Osteoblast (primary cell): ENCODE measurements around the gene RXRG. TPM values are rescaled to one million over a fixed set of nuclear protein-coding genes. Genes with fewer than 3 reads are reported as not detected.

Source experiments
- DNase-seq: peaks from one replicate; pipeline ENCODE4 v3.0.0; 2011; ENCODE audit warnings: low spot score, mixed read lengths; ENCODE audit not compliant: insufficient read length; ENCODE audit errors: missing footprints
- H2AFZ ChIP-seq: 2 replicates; pipeline ENCODE4 v1.6.0; 2011; ENCODE audit warnings: mild to moderate bottlenecking, low read length
- H3K27ac ChIP-seq: 2 replicates; pipeline ENCODE4 v1.5.1; 2011; ENCODE audit warnings: mild to moderate bottlenecking, low read depth, low read length, moderate library complexity
- H3K27me3 ChIP-seq: 2 replicates; pipeline ENCODE4 v1.6.0; 2012; ENCODE audit warnings: mild to moderate bottlenecking, control low read depth, inconsistent platforms, low read length, moderate library complexity; ENCODE audit not compliant: insufficient read depth
- H3K36me3 ChIP-seq: 2 replicates; pipeline ENCODE4 v1.5.1; 2011; ENCODE audit warnings: mild to moderate bottlenecking, low read length, control low read depth, moderate library complexity; ENCODE audit not compliant: insufficient read depth
- H3K4me1 ChIP-seq: 2 replicates; pipeline ENCODE4 v1.5.1; 2011; ENCODE audit warnings: mild to moderate bottlenecking, low read length, control low read depth, moderate library complexity; ENCODE audit not compliant: insufficient read depth
- H3K4me2 ChIP-seq: 2 replicates; pipeline ENCODE4 v1.6.0; 2011; ENCODE audit warnings: mild to moderate bottlenecking, low read length; ENCODE audit not compliant: insufficient read depth
- H3K4me3 ChIP-seq: fragments of 200-600 bp; sonication (generic); 3 replicates; pipeline ENCODE4 v1.5.1; 2012; ENCODE audit warnings: mild to moderate bottlenecking, low read length, inconsistent platforms; ENCODE audit not compliant: insufficient read depth
- H3K79me2 ChIP-seq: 2 replicates; pipeline ENCODE4 v1.6.0; 2012; ENCODE audit warnings: mild to moderate bottlenecking, low read length, control low read depth, inconsistent platforms; ENCODE audit not compliant: insufficient read depth
- H3K9me3 ChIP-seq: 2 replicates; pipeline ENCODE4 v1.5.1; 2011; ENCODE audit warnings: low read depth, low read length, control low read depth
- H4K20me1 ChIP-seq: 2 replicates; pipeline ENCODE4 v1.6.0; 2012; ENCODE audit warnings: mild to moderate bottlenecking, low read length, control low read depth; ENCODE audit not compliant: insufficient read depth
- CTCF ChIP-seq: IDR thresholded peaks from 2 replicates; pipeline ENCODE4 v1.5.1; 2011; ENCODE audit warnings: mild to moderate bottlenecking, low read depth, low read length, moderate library complexity; ENCODE audit errors: extremely low read depth
- total RNA-seq: library from RNA; depleted of rRNA; stranded (reverse); fragments of >200 nt; gene quantifications from 2 replicates; pipeline ENCODE4 v1.2.3, GENCODE V29; 2012

Gene RXRG
- total RNA-seq, 1 donor, result not detected

GRCh38 chr1:165423136-165423535 lies 21.8 kb downstream of the RXRG start:
- no peak for TF ChIP-seq CTCF
- H2AFZ ChIP-seq, result no peak overlapping the region
- H3K4me1 ChIP-seq, result no peaks in the 10 kb centered on the region
- no peak overlapping the region for H3K27ac ChIP-seq
- H3K36me3 ChIP-seq, result no peaks in the 10 kb centered on the region
- H3K27me3 ChIP-seq, result no peaks in the 10 kb centered on the region
- H3K4me3 ChIP-seq, result no peak overlapping the region
- H4K20me1 ChIP-seq, result no peaks in the 10 kb centered on the region
- no peaks in the 10 kb centered on the region for H3K9me3 ChIP-seq
- DNase-seq, result no peak
- H3K4me2 ChIP-seq, result no peak overlapping the region
- H3K79me2 ChIP-seq, result no peaks in the 10 kb centered on the region

- TF ChIP-seq CTCF, result no peak
- Histone ChIP-seq H2AFZ (no peak overlapping the region), H3K79me2 (no peaks in the 10 kb centered on the region), H3K4me1 (no peaks in the 10 kb centered on the region), H3K27ac (no peak overlapping the region), H3K4me2 (no peak overlapping the region), H4K20me1 (no peaks in the 10 kb centered on the region), H3K27me3 (no peaks in the 10 kb centered on the region), H3K36me3 (no peaks in the 10 kb centered on the region), H3K9me3 (no peaks in the 10 kb centered on the region), H3K4me3 (no peak overlapping the region)
- no peak for DNase-seq
These were observed 24.3 kb downstream of the RXRG start for GRCh38 chr1:165420655-165421054.

- H3K27ac ChIP-seq, result no peak overlapping the region
- no peaks in the 10 kb centered on the region for H3K79me2 ChIP-seq
- no peaks in the 10 kb centered on the region for H3K27me3 ChIP-seq
- no peaks in the 10 kb centered on the region for H3K9me3 ChIP-seq
- H3K36me3 ChIP-seq, result no peaks in the 10 kb centered on the region
- H3K4me2 ChIP-seq, result no peak overlapping the region
- no peaks in the 10 kb centered on the region for H4K20me1 ChIP-seq
- H3K4me3 ChIP-seq, result no peak overlapping the region
- no peaks in the 10 kb centered on the region for H3K4me1 ChIP-seq
- H2AFZ ChIP-seq, result no peak overlapping the region
- TF ChIP-seq CTCF, result no peak
- DNase-seq, result no peak
These were observed 25.1 kb downstream of the RXRG start for GRCh38 chr1:165419839-165420238.

GRCh38 chr1:165418195-165418594 lies 26.7 kb downstream of the RXRG start:
- no peaks in the 10 kb centered on the region for H3K4me1 ChIP-seq
- DNase-seq, result no peak
- H3K4me2 ChIP-seq, result no peak overlapping the region
- no peaks in the 10 kb centered on the region for H3K27me3 ChIP-seq
- H3K36me3 ChIP-seq, result no peaks in the 10 kb centered on the region
- H2AFZ ChIP-seq, result no peak overlapping the region
- TF ChIP-seq CTCF, result no peak
- H4K20me1 ChIP-seq, result no peaks in the 10 kb centered on the region
- no peaks in the 10 kb centered on the region for H3K79me2 ChIP-seq
- no peak overlapping the region for H3K27ac ChIP-seq
- H3K4me3 ChIP-seq, result no peak overlapping the region
- H3K9me3 ChIP-seq, result no peaks in the 10 kb centered on the region
